Neural cell (in vitro differentiated cells): ENCODE data around the gene KIF16B.

Experiments
- EZH2 ChIP-seq: fragments of 200-600, 300-800 bp; shearing (Covaris generic), sonication (generic); IDR thresholded peaks from 2 replicates; pipeline ENCODE4 v1.6.1; 2014; ENCODE audit warnings: antibody characterized with exemption, low read length, borderline replicate concordance, mild to moderate bottlenecking; ENCODE audit not compliant: insufficient read depth, poor library complexity, severe bottlenecking
- SMC3 ChIP-seq: fragments of 450-650 bp; conservative IDR thresholded peaks from 2 replicates; pipeline ENCODE4 v1.6.1; 2014; ENCODE audit warnings: antibody characterized with exemption, mild to moderate bottlenecking, moderate library complexity; ENCODE audit not compliant: poor library complexity
- TF ChIP-seq, protein P1 (sequence below): fragments of 450-650 bp; IDR thresholded peaks from 2 replicates; pipeline ENCODE4 v1.5.1; 2014; ENCODE audit warnings: antibody characterized with exemption, mild to moderate bottlenecking, moderate library complexity; ENCODE audit not compliant: poor library complexity, severe bottlenecking

DNA sequence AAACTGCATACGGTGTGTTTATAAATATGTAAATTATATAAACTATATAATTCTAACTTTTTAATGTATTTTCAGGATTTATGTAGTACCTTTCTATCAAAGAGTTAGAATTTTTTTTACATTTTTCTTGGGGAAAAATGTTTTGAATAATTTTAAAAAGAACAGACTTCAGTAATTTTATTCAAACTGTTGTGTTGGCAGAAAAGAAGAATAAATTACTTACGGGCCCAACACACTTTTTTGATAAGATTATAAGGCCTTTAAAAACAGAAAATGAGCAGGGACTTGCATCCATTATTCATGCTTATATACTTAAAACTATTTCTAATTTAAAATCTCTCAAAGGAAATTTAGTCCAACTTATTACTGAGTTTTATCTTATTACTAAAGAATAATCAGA is 58.2 kb downstream of the KIF16B start:
- TF ChIP-seq, protein P1, sequence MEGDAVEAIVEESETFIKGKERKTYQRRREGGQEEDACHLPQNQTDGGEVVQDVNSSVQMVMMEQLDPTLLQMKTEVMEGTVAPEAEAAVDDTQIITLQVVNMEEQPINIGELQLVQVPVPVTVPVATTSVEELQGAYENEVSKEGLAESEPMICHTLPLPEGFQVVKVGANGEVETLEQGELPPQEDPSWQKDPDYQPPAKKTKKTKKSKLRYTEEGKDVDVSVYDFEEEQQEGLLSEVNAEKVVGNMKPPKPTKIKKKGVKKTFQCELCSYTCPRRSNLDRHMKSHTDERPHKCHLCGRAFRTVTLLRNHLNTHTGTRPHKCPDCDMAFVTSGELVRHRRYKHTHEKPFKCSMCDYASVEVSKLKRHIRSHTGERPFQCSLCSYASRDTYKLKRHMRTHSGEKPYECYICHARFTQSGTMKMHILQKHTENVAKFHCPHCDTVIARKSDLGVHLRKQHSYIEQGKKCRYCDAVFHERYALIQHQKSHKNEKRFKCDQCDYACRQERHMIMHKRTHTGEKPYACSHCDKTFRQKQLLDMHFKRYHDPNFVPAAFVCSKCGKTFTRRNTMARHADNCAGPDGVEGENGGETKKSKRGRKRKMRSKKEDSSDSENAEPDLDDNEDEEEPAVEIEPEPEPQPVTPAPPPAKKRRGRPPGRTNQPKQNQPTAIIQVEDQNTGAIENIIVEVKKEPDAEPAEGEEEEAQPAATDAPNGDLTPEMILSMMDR = no peak
- TF ChIP-seq EZH2 (no peak), SMC3 (no peak)
